ENCODE data around the gene GPR75.

GPR75 gene

DNA sequence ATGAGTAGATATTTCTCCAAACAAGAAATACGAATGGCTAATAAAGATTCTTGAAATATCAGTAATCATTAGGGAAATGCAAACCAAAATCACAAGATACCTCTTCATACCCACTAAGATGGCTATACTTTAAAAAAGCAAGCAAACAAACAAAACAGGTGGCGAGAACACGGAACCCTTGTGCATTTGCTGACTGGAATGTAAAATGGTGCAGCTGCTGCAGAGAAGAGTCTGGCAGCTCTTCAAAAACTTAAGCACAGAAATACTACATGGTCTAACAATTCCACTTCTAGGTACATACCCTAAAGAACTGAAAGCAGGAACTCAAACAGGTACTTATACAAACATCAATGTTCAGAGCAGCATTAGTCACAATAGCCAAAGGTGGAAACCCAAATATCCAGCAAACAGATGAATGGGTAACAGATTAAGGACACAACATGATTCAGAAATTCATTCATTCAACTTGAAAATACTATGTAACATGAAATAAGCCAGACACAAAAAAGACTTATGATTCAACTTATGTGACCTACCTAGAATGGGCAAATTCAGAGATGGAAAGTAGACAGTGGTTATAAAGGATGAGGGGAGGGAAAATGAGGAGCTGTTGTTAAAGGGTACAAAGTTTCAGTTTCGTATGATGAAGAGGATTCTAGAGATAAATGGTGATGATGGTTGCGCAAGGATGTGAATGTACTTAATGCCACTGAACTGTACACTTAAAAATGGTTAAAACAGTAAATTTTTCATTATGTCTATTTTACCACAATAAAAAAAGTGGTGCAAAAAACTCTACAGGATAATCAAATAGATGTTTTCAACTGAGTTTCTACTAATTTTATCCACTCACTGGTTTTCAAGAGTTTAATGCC is 26.9 kb upstream of the GPR75 start:
- no peak overlapping the region for H3K27ac ChIP-seq (replicated peaks)
- H3K4me3 ChIP-seq (replicated peaks; ENCODE audit: insufficient read depth, low read length): no peak overlapping the region
- DNase-seq (ENCODE audit: low read depth in 1 of 2, low spot score in 1 of 2): no peak
- no peak for TF ChIP-seq POLR2AphosphoS5 (IDR thresholded peaks at IDR 0.05; ENCODE audit: low read depth)
- H3K27me3 ChIP-seq (ENCODE audit: insufficient read depth, poor library complexity, severe bottlenecking): no peaks in the 10 kb centered on the region

DNA sequence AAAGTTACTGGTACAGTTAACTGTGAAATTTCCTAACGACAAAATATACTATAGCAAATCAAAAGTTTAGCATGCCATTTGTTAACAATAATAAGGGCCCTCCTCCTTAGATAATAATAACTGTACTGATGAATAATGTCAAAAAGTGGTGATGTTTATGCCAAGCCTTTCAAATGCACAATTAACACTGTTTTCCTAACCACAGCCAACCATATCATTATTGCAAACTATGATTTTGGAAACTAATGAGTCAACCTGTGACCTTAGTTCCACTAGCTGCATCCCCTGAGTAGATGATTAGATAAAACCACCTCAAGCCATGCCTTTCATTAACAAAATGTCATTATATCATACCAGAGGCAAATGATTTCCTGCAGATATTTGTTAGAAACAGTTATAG is 25.1 kb upstream of the GPR75 start:
- H3K27ac ChIP-seq (replicated peaks): no peak overlapping the region
- H3K4me3 ChIP-seq (replicated peaks; ENCODE audit: insufficient read depth, low read length): no peak overlapping the region
- H3K27me3 ChIP-seq (ENCODE audit: insufficient read depth, poor library complexity, severe bottlenecking): no peaks in the 10 kb centered on the region
- TF ChIP-seq SPI1 (IDR thresholded peaks at IDR 0.05; ENCODE audit: borderline replicate concordance, low read depth) (no peak), GABPA (IDR thresholded peaks at IDR 0.05; ENCODE audit: low read depth) (no peak), POLR2AphosphoS5 (IDR thresholded peaks at IDR 0.05; ENCODE audit: low read depth) (no peak)
- TF ChIP-seq, protein P1, sequence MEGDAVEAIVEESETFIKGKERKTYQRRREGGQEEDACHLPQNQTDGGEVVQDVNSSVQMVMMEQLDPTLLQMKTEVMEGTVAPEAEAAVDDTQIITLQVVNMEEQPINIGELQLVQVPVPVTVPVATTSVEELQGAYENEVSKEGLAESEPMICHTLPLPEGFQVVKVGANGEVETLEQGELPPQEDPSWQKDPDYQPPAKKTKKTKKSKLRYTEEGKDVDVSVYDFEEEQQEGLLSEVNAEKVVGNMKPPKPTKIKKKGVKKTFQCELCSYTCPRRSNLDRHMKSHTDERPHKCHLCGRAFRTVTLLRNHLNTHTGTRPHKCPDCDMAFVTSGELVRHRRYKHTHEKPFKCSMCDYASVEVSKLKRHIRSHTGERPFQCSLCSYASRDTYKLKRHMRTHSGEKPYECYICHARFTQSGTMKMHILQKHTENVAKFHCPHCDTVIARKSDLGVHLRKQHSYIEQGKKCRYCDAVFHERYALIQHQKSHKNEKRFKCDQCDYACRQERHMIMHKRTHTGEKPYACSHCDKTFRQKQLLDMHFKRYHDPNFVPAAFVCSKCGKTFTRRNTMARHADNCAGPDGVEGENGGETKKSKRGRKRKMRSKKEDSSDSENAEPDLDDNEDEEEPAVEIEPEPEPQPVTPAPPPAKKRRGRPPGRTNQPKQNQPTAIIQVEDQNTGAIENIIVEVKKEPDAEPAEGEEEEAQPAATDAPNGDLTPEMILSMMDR (IDR thresholded peaks at IDR 0.05; ENCODE audit: insufficient read depth, low read length): no peak
- TF ChIP-seq, protein P2, sequence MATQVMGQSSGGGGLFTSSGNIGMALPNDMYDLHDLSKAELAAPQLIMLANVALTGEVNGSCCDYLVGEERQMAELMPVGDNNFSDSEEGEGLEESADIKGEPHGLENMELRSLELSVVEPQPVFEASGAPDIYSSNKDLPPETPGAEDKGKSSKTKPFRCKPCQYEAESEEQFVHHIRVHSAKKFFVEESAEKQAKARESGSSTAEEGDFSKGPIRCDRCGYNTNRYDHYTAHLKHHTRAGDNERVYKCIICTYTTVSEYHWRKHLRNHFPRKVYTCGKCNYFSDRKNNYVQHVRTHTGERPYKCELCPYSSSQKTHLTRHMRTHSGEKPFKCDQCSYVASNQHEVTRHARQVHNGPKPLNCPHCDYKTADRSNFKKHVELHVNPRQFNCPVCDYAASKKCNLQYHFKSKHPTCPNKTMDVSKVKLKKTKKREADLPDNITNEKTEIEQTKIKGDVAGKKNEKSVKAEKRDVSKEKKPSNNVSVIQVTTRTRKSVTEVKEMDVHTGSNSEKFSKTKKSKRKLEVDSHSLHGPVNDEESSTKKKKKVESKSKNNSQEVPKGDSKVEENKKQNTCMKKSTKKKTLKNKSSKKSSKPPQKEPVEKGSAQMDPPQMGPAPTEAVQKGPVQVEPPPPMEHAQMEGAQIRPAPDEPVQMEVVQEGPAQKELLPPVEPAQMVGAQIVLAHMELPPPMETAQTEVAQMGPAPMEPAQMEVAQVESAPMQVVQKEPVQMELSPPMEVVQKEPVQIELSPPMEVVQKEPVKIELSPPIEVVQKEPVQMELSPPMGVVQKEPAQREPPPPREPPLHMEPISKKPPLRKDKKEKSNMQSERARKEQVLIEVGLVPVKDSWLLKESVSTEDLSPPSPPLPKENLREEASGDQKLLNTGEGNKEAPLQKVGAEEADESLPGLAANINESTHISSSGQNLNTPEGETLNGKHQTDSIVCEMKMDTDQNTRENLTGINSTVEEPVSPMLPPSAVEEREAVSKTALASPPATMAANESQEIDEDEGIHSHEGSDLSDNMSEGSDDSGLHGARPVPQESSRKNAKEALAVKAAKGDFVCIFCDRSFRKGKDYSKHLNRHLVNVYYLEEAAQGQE (IDR thresholded peaks at IDR 0.05; ENCODE audit: insufficient replicate concordance, low read depth): no peak
- DNase-seq (ENCODE audit: low read depth in 1 of 2, low spot score in 1 of 2): no peak

DNA sequence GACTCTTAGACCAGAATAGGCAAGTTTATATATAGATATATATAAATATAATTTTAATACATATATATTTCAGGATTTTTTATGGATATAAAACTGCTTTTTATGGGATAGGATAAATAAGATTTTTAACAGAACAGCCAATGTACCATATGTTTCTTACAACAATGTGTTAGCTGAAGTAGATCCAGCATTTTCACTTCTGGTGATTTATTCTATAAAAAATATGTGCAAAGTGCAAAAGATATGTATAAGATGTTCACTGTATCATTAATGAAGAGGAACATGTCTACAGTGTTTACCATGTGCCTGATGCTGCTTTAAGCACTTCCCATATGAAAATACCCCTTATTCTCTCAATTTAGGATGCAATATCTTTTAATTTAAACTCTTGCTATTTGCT is 22.2 kb upstream of the GPR75 start:
- no peak overlapping the region for H3K4me3 ChIP-seq (replicated peaks; ENCODE audit: insufficient read depth, low read length)
- no peak overlapping the region for H3K27ac ChIP-seq (replicated peaks)
- TF ChIP-seq, protein P2 (IDR thresholded peaks at IDR 0.05; ENCODE audit: insufficient replicate concordance, low read depth): no peak
- no peaks in the 10 kb centered on the region for H3K27me3 ChIP-seq (ENCODE audit: insufficient read depth, poor library complexity, severe bottlenecking)
- DNase-seq (ENCODE audit: low read depth in 1 of 2, low spot score in 1 of 2): no peak

DNA sequence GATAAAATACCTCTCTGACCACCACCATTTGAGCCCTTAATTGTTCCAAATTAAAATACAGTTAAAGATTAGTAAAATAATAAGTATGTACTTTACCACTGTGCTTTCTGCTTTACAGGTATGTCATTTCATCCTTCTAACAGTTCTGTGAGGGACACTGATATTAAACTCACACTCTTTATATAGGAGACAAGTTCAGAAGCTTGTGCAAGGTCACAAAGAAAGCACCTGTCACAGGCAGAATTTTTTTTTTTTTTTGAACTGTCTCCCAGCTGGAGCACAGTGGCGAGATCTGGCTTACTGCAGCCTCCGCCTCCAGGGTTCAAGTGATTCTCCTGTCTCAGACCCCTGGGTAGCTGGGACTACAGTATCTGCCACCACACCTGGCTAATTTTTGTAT is 21.6 kb upstream of the GPR75 start:
- no peaks in the 10 kb centered on the region for H3K27me3 ChIP-seq (ENCODE audit: insufficient read depth, poor library complexity, severe bottlenecking)
- H3K27ac ChIP-seq (replicated peaks): no peak overlapping the region
- no peak for TF ChIP-seq POLR2AphosphoS5 (IDR thresholded peaks at IDR 0.05; ENCODE audit: low read depth)
- TF ChIP-seq, protein P2 (IDR thresholded peaks at IDR 0.05; ENCODE audit: insufficient replicate concordance, low read depth): no peak
- no peak for TF ChIP-seq GABPA (IDR thresholded peaks at IDR 0.05; ENCODE audit: low read depth)
- no peak for TF ChIP-seq SPI1 (IDR thresholded peaks at IDR 0.05; ENCODE audit: borderline replicate concordance, low read depth)
- no peak for DNase-seq (ENCODE audit: low read depth in 1 of 2, low spot score in 1 of 2)
- no peak overlapping the region for H3K4me3 ChIP-seq (replicated peaks; ENCODE audit: insufficient read depth, low read length)
